HEK293 (cell line): ENCODE data around the gene ITPRIPL1.

ENCODE experiments used
- CTCF ChIA-PET: fragments of 350-600 bp; formaldehyde crosslinking; extraction: SDS; loops from one replicate; lab custom pipeline; 2021; ENCODE audit warnings: antibody characterized with exemption; lab: Yijun Ruan, JAX
- POLR2A ChIA-PET: fragments of 300-600 bp; formaldehyde crosslinking; extraction: SDS; loops from one replicate; lab custom pipeline; 2020; ENCODE audit warnings: antibody characterized with exemption, inconsistent platforms; lab: Yijun Ruan, JAX
- H3K27ac ChIP-seq: fragments of 200-500 bp; sonication (Bioruptor generic); 2 replicates; pipeline ENCODE4 v1.5.1; 2014; ENCODE audit warnings: low read depth, low read length, control low read depth, inconsistent platforms; ENCODE audit errors: extremely low read depth
- H3K36me3 ChIP-seq, 2 experiments: fragments of 200-500 bp in 1 of 2; sonication (Bioruptor generic) in 1 of 2; 1 replicate in 1 of 2; 2 replicates in 1 of 2; pipeline ENCODE4 v1.5.1; 2014 to 2017; ENCODE audit warnings: inconsistent platforms in 2 of 2, low read length in 2 of 2; ENCODE audit not compliant: control insufficient read depth in 2 of 2, insufficient read depth in 1 of 2
- H3K4me1 ChIP-seq: fragments of 200-500 bp; sonication (Bioruptor generic); 2 replicates; pipeline ENCODE4 v1.5.1; 2014; ENCODE audit warnings: mild to moderate bottlenecking, low read length, inconsistent platforms; ENCODE audit not compliant: control insufficient read depth, insufficient read depth
- H3K4me3 ChIP-seq: 2 replicates; pipeline ENCODE4 v1.5.1; 2011; ENCODE audit warnings: low read depth, mild to moderate bottlenecking, control low read depth, low read length, moderate library complexity
- H3K9me3 ChIP-seq: fragments of 200-500 bp; sonication (Bioruptor generic); 2 replicates; pipeline ENCODE4 v1.5.1; 2014; ENCODE audit warnings: low read depth, low read length, inconsistent platforms; ENCODE audit not compliant: control insufficient read depth, insufficient read depth
- GLI4 ChIP-seq: fragments of 450-650 bp; formaldehyde crosslinking; IDR thresholded peaks from 2 replicates; pipeline ENCODE4 v1.5.1; 2016; ENCODE audit warnings: missing biosample characterization, missing genetic modification characterization
- GLIS1 ChIP-seq: fragments of 450-650 bp; formaldehyde crosslinking; IDR thresholded peaks from 2 replicates; pipeline ENCODE4 v1.5.1; 2016; ENCODE audit warnings: missing biosample characterization, missing genetic modification characterization
- HOXA7 ChIP-seq: sonication (generic); formaldehyde crosslinking; IDR thresholded peaks from 2 replicates; pipeline ENCODE4 v1.8.1; 2022; ENCODE audit warnings: missing genetic modification reagents, borderline replicate concordance
- MZF1 ChIP-seq: fragments of 450-650 bp; formaldehyde crosslinking; IDR thresholded peaks from 2 replicates; pipeline ENCODE4 v1.5.1; 2017; ENCODE audit warnings: missing biosample characterization, missing genetic modification characterization, borderline replicate concordance
- OSR2 ChIP-seq: fragments of 450-650 bp; formaldehyde crosslinking; IDR thresholded peaks from 2 replicates; pipeline ENCODE4 v1.5.1; 2016; ENCODE audit warnings: missing biosample characterization, missing genetic modification characterization
- PRDM10 ChIP-seq: fragments of 450-650 bp; formaldehyde crosslinking; IDR thresholded peaks from 2 replicates; pipeline ENCODE4 v1.5.1; 2016; ENCODE audit warnings: missing biosample characterization, missing genetic modification characterization
- PRDM6 ChIP-seq: fragments of 450-650 bp; formaldehyde crosslinking; IDR thresholded peaks from 2 replicates; pipeline ENCODE4 v1.5.1; 2017; ENCODE audit warnings: missing biosample characterization, missing genetic modification characterization
- SCRT2 ChIP-seq: fragments of 450-650 bp; formaldehyde crosslinking; IDR thresholded peaks from 2 replicates; pipeline ENCODE4 v1.5.1; 2016; ENCODE audit warnings: missing biosample characterization, missing genetic modification characterization
- ZBTB17 ChIP-seq: fragments of 450-650 bp; formaldehyde crosslinking; IDR thresholded peaks from 2 replicates; pipeline ENCODE4 v1.5.1; 2016; ENCODE audit warnings: missing biosample characterization, missing genetic modification characterization
- ZBTB44 ChIP-seq: fragments of 450-650 bp; IDR thresholded peaks from 2 replicates; pipeline ENCODE4 v1.5.1; 2018; ENCODE audit warnings: missing biosample characterization, mild to moderate bottlenecking, missing genetic modification characterization
- ZBTB8A ChIP-seq: fragments of 450-650 bp; formaldehyde crosslinking; IDR thresholded peaks from 2 replicates; pipeline ENCODE4 v1.5.1; 2016; ENCODE audit warnings: missing biosample characterization, missing genetic modification characterization
- ZEB2 ChIP-seq: fragments of 450-650 bp; formaldehyde crosslinking; IDR thresholded peaks from 2 replicates; pipeline ENCODE4 v1.5.1; 2016; ENCODE audit warnings: missing biosample characterization, missing genetic modification characterization
- ZNF169 ChIP-seq: fragments of 450-650 bp; formaldehyde crosslinking; IDR thresholded peaks from 2 replicates; pipeline ENCODE4 v1.5.1; 2016; ENCODE audit warnings: missing biosample characterization, missing genetic modification characterization
- ZNF2 ChIP-seq: fragments of 450-650 bp; formaldehyde crosslinking; IDR thresholded peaks from 2 replicates; pipeline ENCODE4 v1.5.1; 2016; ENCODE audit warnings: missing biosample characterization, missing genetic modification characterization
- ZNF214 ChIP-seq: fragments of 450-650 bp; formaldehyde crosslinking; IDR thresholded peaks from 2 replicates; pipeline ENCODE4 v1.5.1; 2017; ENCODE audit warnings: missing biosample characterization, mild to moderate bottlenecking, missing genetic modification characterization, borderline replicate concordance
- ZNF274 ChIP-seq, 2 experiments: fragments of 200-500 bp in 1 of 2; fragments of 450-650 bp in 1 of 2; sonication (Bioruptor generic) in 1 of 2; formaldehyde crosslinking in 1 of 2; IDR thresholded peaks; 2 replicates each; pipeline versions ENCODE4 v1.5.1 to v1.6.1; 2014 to 2016; ENCODE audit warnings: borderline replicate concordance in 1 of 2, inconsistent platforms in 1 of 2, low read length in 1 of 2, missing biosample characterization in 1 of 2, missing genetic modification characterization in 1 of 2
- ZNF280C ChIP-seq: fragments of 450-650 bp; formaldehyde crosslinking; IDR thresholded peaks from 2 replicates; pipeline ENCODE4 v1.5.1; 2016; ENCODE audit warnings: missing biosample characterization, missing genetic modification characterization
- ZNF501 ChIP-seq: fragments of 450-650 bp; formaldehyde crosslinking; IDR thresholded peaks from 2 replicates; pipeline ENCODE4 v1.5.1; 2016; ENCODE audit warnings: missing biosample characterization, missing genetic modification characterization
- ZNF555 ChIP-seq: fragments of 450-650 bp; formaldehyde crosslinking; conservative IDR thresholded peaks from 2 replicates; pipeline ENCODE4 v1.5.1; 2017; ENCODE audit warnings: missing biosample characterization, mild to moderate bottlenecking, missing genetic modification characterization, inconsistent platforms
- ZNF600 ChIP-seq: fragments of 450-650 bp; formaldehyde crosslinking; IDR thresholded peaks from 2 replicates; pipeline ENCODE4 v1.5.1; 2016; ENCODE audit warnings: missing biosample characterization, missing genetic modification characterization
- ZNF629 ChIP-seq: fragments of 450-650 bp; formaldehyde crosslinking; IDR thresholded peaks from 2 replicates; pipeline ENCODE4 v1.5.1; 2017; ENCODE audit warnings: missing biosample characterization, missing genetic modification characterization
- ZNF660 ChIP-seq: fragments of 450-650 bp; IDR thresholded peaks from 2 replicates; pipeline ENCODE4 v1.5.1; 2018; ENCODE audit warnings: missing biosample characterization, mild to moderate bottlenecking, missing genetic modification characterization
- ZNF843 ChIP-seq: fragments of 450-650 bp; formaldehyde crosslinking; IDR thresholded peaks from 2 replicates; pipeline ENCODE4 v1.5.1; 2016; ENCODE audit warnings: missing biosample characterization, missing genetic modification characterization
- ZSCAN5A ChIP-seq: fragments of 450-650 bp; formaldehyde crosslinking; IDR thresholded peaks from 2 replicates; pipeline ENCODE4 v1.5.1; 2016; ENCODE audit warnings: missing biosample characterization, missing genetic modification characterization
- ZXDB ChIP-seq: fragments of 450-650 bp; formaldehyde crosslinking; IDR thresholded peaks from 2 replicates; pipeline ENCODE4 v1.5.1; 2016; ENCODE audit warnings: missing biosample characterization, missing genetic modification characterization

ITPRIPL1 gene

GRCh38 chr2:96369186-96369585 lies 44.1 kb downstream of the ITPRIPL1 start (continued):
- TF ChIP-seq ZNF280C (tag by site-specific recombination) (no peak), HOXA7 (no peak), ZNF501 (tag by site-specific recombination) (no peak)

- Histone ChIP-seq H3K4me3 (no peak overlapping the region), H3K4me1 (peaks cover 9% of the 10 kb centered on the region), H3K9me3 (no peaks in the 10 kb centered on the region; the same call in 1 of the 2 replicates), H3K27ac (peak overlapping the region; percentile 65), H3K36me3 (peaks cover 11 to 43% of the 10 kb centered on the region in 2 experiments; a peak in 2 of 3 replicates)
- ChIA-PET CTCF (no interaction called here), POLR2A (no interaction called here)
- TF ChIP-seq MZF1 (tag by site-specific recombination), result peak; percentile 52; the same call in 1 of the 2 replicates
- peak; percentile 60; the same call in 1 of the 2 replicates for TF ChIP-seq SCRT2 (tag by site-specific recombination)
- TF ChIP-seq ZNF600 (tag by site-specific recombination), result peak; percentile 60
- TF ChIP-seq ZNF660 (tag by site-specific recombination), result peak; percentile 58; the same call in 1 of the 2 replicates
- no peak for TF ChIP-seq ZNF169 (tag by site-specific recombination)
- TF ChIP-seq ZNF629 (tag by site-specific recombination), result 0 out of 2 replicates have a peak, but pooled peaks have one; percentile 34
- peak; percentile 62 for TF ChIP-seq PRDM10 (tag by site-specific recombination)
- 0 out of 2 replicates have a peak, but pooled peaks have one; percentile 47 for TF ChIP-seq ZEB2 (tag by site-specific recombination)
- 0 out of 2 replicates have a peak, but pooled peaks have one; percentile 14 for TF ChIP-seq ZBTB17 (tag by site-specific recombination)
- TF ChIP-seq OSR2 (tag by site-specific recombination), result peak; percentile 50; the same call in 1 of the 2 replicates
- no peak for TF ChIP-seq ZNF274 (IDR thresholded peaks at IDR 0.05; ENCODE audit: low read length)
- no peak for TF ChIP-seq ZNF274 (tag by site-specific recombination; IDR thresholded peaks at IDR 0.05; ENCODE audit: borderline replicate concordance)
- no peak for TF ChIP-seq GLI4 (tag by site-specific recombination)
- no peak for TF ChIP-seq ZSCAN5A
- TF ChIP-seq PRDM6 (tag by site-specific recombination), result peak; percentile 77
- peak; percentile 34; the same call in 1 of the 2 replicates for TF ChIP-seq ZXDB (tag by site-specific recombination)
- TF ChIP-seq ZNF2 (tag by site-specific recombination), result no peak
- TF ChIP-seq ZNF555 (tag by site-specific recombination), result no peak
- peak; percentile 22; the same call in 1 of the 2 replicates for TF ChIP-seq ZBTB8A (tag by site-specific recombination)
- TF ChIP-seq ZNF214 (tag by site-specific recombination), result no peak
- 0 out of 2 replicates have a peak, but pooled peaks have one; percentile 22 for TF ChIP-seq ZNF843 (tag by site-specific recombination)
- TF ChIP-seq GLIS1 (tag by site-specific recombination), result no peak
- TF ChIP-seq ZBTB44 (tag by site-specific recombination), result 0 out of 2 replicates have a peak, but pooled peaks have one; percentile 34
Measured at GRCh38 chr2:96374211-96374951, 49.3 kb downstream of the ITPRIPL1 start.
